Tibial nerve (tissue), 4 donors: Measurements from ENCODE around the gene HIKESHI. TPM values are rescaled to one million over a fixed set of nuclear protein-coding genes. Genes with fewer than 3 reads are reported as not detected.

Experiments
- DNase-seq, 2 donors: peaks; one replicate each; pipeline ENCODE4 v3.0.0-alpha.2; 2019; ENCODE audit warnings: low spot score in 2 of 2
- H3K27ac ChIP-seq, 4 donors: fragments of 200-600 bp; sonication (generic) in 3 of 4; one replicate each; pipeline ENCODE4 v1.5.1; 2017 to 2019; ENCODE audit warnings: mild to moderate bottlenecking in 1 of 4
- H3K27me3 ChIP-seq, 2 donors: fragments of 200-600 bp; sonication (generic) in 1 of 2; one replicate each; pipeline versions ENCODE4 v1.5.1 to v1.6.0; 2017 to 2019
- H3K36me3 ChIP-seq, 3 donors: fragments of 200-600 bp; sonication (generic); one replicate each; pipeline ENCODE4 v1.5.1; 2018 to 2019
- H3K4me1 ChIP-seq, 4 donors: fragments of 200-600 bp; sonication (generic) in 3 of 4; one replicate each; pipeline ENCODE4 v1.5.1; 2017 to 2019
- H3K4me3 ChIP-seq, 4 donors: fragments of 200-600 bp; sonication (generic) in 3 of 4; one replicate each; pipeline ENCODE4 v1.5.1; 2017 to 2019; ENCODE audit warnings: mild to moderate bottlenecking in 1 of 4, moderate library complexity in 1 of 4
- H3K9me3 ChIP-seq, 4 donors: fragments of 200-600 bp; sonication (generic) in 3 of 4; one replicate each; pipeline ENCODE4 v1.5.1; 2017 to 2019
- EP300 ChIP-seq, 2 donors: sonication (generic); formaldehyde crosslinking; IDR thresholded peaks; one replicate each; pipeline ENCODE4 v1.6.1; 2017; ENCODE audit warnings: antibody characterized with exemption in 2 of 2, mild to moderate bottlenecking in 1 of 2
- POLR2A ChIP-seq, 2 donors: fragments of 450-650 bp; IDR thresholded peaks; one replicate each; pipeline ENCODE4 v1.6.1; 2017; ENCODE audit warnings: antibody characterized with exemption in 2 of 2, mild to moderate bottlenecking in 2 of 2, moderate library complexity in 2 of 2
- WGBS, 2 donors: methylation state at CpG; one replicate each; pipeline ENCODE4 v1.1.5; 2018; 5-methylcytosine and 5-hydroxymethylcytosine counted together
- total RNA-seq, 4 donors: library from RNA; depleted of rRNA; stranded (reverse); fragments of >200 nt; gene quantifications; one replicate each; pipeline ENCODE4 v1.1.0, GENCODE V29; 2016
- TF ChIP-seq, protein P1 (sequence below), 5 experiments: fragments of 200-600 bp in 3 of 5; fragments of 450-650 bp in 2 of 5; sonication (generic) in 3 of 5; IDR thresholded peaks; one replicate each; pipeline ENCODE4 v1.5.1; 2016 to 2019; ENCODE audit warnings: antibody characterized with exemption in 5 of 5, mild to moderate bottlenecking in 3 of 5, moderate library complexity in 2 of 5

HIKESHI gene
- total RNA-seq, 4 donors from 2014 or later, result 31.2 to 40.6 (median 33.4) TPM

GRCh38 chr11:86261328-86261727 is 40.7 kb upstream of the HIKESHI start:
- TF ChIP-seq, protein P1, sequence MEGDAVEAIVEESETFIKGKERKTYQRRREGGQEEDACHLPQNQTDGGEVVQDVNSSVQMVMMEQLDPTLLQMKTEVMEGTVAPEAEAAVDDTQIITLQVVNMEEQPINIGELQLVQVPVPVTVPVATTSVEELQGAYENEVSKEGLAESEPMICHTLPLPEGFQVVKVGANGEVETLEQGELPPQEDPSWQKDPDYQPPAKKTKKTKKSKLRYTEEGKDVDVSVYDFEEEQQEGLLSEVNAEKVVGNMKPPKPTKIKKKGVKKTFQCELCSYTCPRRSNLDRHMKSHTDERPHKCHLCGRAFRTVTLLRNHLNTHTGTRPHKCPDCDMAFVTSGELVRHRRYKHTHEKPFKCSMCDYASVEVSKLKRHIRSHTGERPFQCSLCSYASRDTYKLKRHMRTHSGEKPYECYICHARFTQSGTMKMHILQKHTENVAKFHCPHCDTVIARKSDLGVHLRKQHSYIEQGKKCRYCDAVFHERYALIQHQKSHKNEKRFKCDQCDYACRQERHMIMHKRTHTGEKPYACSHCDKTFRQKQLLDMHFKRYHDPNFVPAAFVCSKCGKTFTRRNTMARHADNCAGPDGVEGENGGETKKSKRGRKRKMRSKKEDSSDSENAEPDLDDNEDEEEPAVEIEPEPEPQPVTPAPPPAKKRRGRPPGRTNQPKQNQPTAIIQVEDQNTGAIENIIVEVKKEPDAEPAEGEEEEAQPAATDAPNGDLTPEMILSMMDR (IDR thresholded peaks at IDR 0.05), result no peak
- no peak for TF ChIP-seq EP300 (IDR thresholded peaks at IDR 0.05)
- no peak for TF ChIP-seq POLR2A (IDR thresholded peaks at IDR 0.05)
- WGBS, 2 donors, result 89 to 100% methylated on average over 3 of the region's 3 CpGs

DNA sequence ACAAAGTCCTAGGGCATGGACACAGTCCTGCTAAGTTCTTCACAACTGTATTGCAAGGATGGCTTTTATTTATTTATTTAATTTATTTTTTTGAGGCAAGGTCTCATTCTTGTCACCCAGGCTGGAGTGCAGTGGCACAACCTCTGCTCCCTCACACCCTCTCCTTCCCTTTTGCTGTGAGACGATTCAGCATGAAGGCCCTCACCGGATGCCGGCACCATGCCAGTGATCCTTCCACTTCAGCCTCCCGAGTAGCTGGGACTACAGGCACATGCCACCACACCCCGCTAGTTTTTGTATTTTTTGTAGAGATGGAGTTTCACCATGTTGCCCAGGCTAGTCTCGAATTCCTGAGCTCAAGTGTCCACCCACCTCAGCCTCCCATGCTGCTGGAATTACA is 39.7 kb upstream of the HIKESHI start:
- 97 to 98% methylated on average over 6 of the region's 6 CpGs for WGBS, 2 donors
- peaks cover 0 to 63% (median 0%) of the 10 kb centered on the region in 3 donors for H3K36me3 ChIP-seq

More at GRCh38 chr11:86261328-86261727, 40.7 kb upstream of the HIKESHI start:
- Histone ChIP-seq H3K9me3 (no peaks in the 10 kb centered on the region), H3K27me3 (no peaks in the 10 kb centered on the region), H3K4me3 (no peak overlapping the region), H3K36me3 (peaks cover 0 to 72% (median 0%) of the 10 kb centered on the region in 3 donors), H3K27ac (no peak overlapping the region), H3K4me1 (no peaks in the 10 kb centered on the region)
- DNase-seq, result no peak

GRCh38 chr11:86264649-86265048 is 37.4 kb upstream of the HIKESHI start:
- no peaks in the 10 kb centered on the region for H3K27me3 ChIP-seq
- H3K4me3 ChIP-seq, result no peak overlapping the region
- H3K9me3 ChIP-seq, result no peaks in the 10 kb centered on the region
- TF ChIP-seq, protein P1 (IDR thresholded peaks at IDR 0.05), result no peak
- TF ChIP-seq EP300 (IDR thresholded peaks at IDR 0.05) (no peak), POLR2A (IDR thresholded peaks at IDR 0.05) (no peak)
- H3K36me3 ChIP-seq, result peaks cover 0 to 56% (median 0%) of the 10 kb centered on the region in 3 donors
- no peak for DNase-seq
- H3K27ac ChIP-seq, result no peak overlapping the region
- no peaks in the 10 kb centered on the region for H3K4me1 ChIP-seq
- WGBS, 2 donors, result 98% methylated on average over 2 of the region's 2 CpGs

More for the DNA sequence above, 39.7 kb upstream of the HIKESHI start:
- no peaks in the 10 kb centered on the region for H3K9me3 ChIP-seq
- TF ChIP-seq EP300 (IDR thresholded peaks at IDR 0.05) (no peak), POLR2A (IDR thresholded peaks at IDR 0.05) (no peak)
- TF ChIP-seq, protein P1 (IDR thresholded peaks at IDR 0.05), result no peak
- no peak overlapping the region for H3K27ac ChIP-seq
- no peaks in the 10 kb centered on the region for H3K27me3 ChIP-seq
- no peak for DNase-seq
- H3K4me3 ChIP-seq, result no peak overlapping the region
- no peaks in the 10 kb centered on the region for H3K4me1 ChIP-seq

GRCh38 chr11:86265194-86265593 is 36.8 kb upstream of the HIKESHI start:
- TF ChIP-seq EP300 (IDR thresholded peaks at IDR 0.05) (no peak), POLR2A (IDR thresholded peaks at IDR 0.05) (no peak)
- TF ChIP-seq, protein P1 (IDR thresholded peaks at IDR 0.05), result no peak

DNA sequence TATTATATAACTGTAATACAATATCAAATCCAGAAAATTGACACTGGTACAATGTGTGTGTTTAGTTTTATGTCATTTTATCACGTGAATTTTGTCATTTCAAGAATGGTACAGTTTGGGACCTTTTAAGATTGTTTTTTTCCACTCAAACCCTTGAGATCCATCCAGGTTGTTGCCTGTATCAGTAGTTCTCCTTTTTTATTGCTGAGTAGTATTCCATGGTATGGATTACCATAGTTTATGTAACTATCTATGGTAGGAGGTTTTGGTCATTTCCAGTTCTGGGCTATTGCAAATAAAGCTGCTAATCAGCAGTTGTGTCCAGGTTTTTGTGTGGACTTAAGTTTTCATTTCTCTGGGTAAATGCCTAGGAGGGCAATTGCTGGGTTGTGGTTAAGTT is 32.4 kb upstream of the HIKESHI start:
- 96 to 97% methylated on average over 1 of the region's 1 CpG for WGBS, 2 donors
- TF ChIP-seq, protein P1 (IDR thresholded peaks at IDR 0.05), result no peak
- TF ChIP-seq EP300 (IDR thresholded peaks at IDR 0.05) (no peak), POLR2A (IDR thresholded peaks at IDR 0.05) (no peak)

More at GRCh38 chr11:86265194-86265593, 36.8 kb upstream of the HIKESHI start:
- Histone ChIP-seq H3K9me3 (no peaks in the 10 kb centered on the region), H3K27me3 (no peaks in the 10 kb centered on the region), H3K27ac (no peak overlapping the region), H3K4me3 (no peak overlapping the region), H3K36me3 (peaks cover 0 to 55% (median 0%) of the 10 kb centered on the region in 3 donors), H3K4me1 (no peaks in the 10 kb centered on the region)
- no peak for DNase-seq

More for the DNA sequence above, 32.4 kb upstream of the HIKESHI start:
- Histone ChIP-seq H3K36me3 (peaks cover 0 to 27% (median 0%) of the 10 kb centered on the region in 3 donors), H3K4me1 (no peaks in the 10 kb centered on the region), H3K27me3 (no peaks in the 10 kb centered on the region), H3K4me3 (no peak overlapping the region), H3K9me3 (no peaks in the 10 kb centered on the region), H3K27ac (no peak overlapping the region)
- no peak for DNase-seq
